Heart left ventricle (tissue), 13 donors: ENCODE measurements around the gene ACKR3.

ENCODE experiments used
- CTCF ChIP-seq, 12 donors: fragments of 200-600 bp; sonication (generic) in 4 of 12; IDR thresholded peaks; one replicate each; pipeline versions ENCODE4 v1.5.0 to v1.8.0; 2018 to 2022; ENCODE audit warnings: antibody characterized with exemption in 12 of 12, mild to moderate bottlenecking in 5 of 12
- POLR2A ChIP-seq, 2 donors: fragments of 450-650 bp; IDR thresholded peaks; one replicate each; pipeline ENCODE4 v1.6.1; 2017; ENCODE audit warnings: antibody characterized with exemption in 2 of 2, mild to moderate bottlenecking in 2 of 2, moderate library complexity in 2 of 2
- donor health status: ischemic (EF 13 %, LVEDD 7.1; RV severe dilation, severe dysfunction).
- donor health status: DM: no; HTN: yes; CAD: no.
- donor health status: DM: no; HTN: no; CAD: no.
- donor health status: ischemic (EF 25% LVEDD 6.9; RV normal size, moderate dysfunction).
- donor health status: ischemic (EF 25% LVEDD 5.7; RV mildly dilated, moderate dysfunction).
- donor health status: ischemic (EF 35%, LVEDD 5.7; RV mildly dilated, moderate dysfunction).
- donor health status: nonischemic (EF 11% LVEDD 7.7; RV severe dilation, severe dysfunction).
- donor health status: DM: yes; HTN: yes; CAD: no.
- donor health status: PGD.
- donor health status: ischemic (EF 29% LVEDD 5.4; RV normal size, mild dysfunction).
- donor health status: nonischemic (EF 23%, LVEDD 6.1; RV moderate dilation, normal function).

GRCh38 chr2:236600892-236601291 lies 31.3 kb downstream of the ACKR3 start:
- TF ChIP-seq CTCF (IDR thresholded peaks at IDR 0.05) = no peak
- no peak for TF ChIP-seq POLR2A (IDR thresholded peaks at IDR 0.05)
